GM19099 (cell line): ENCODE data around the gene CASTOR2.

Experiments used
- POLR2A ChIP-seq: IDR thresholded peaks from 3 replicates; pipeline ENCODE4 v1.6.1; 2011; ENCODE audit warnings: low read depth; ENCODE audit not compliant: insufficient read length; ENCODE audit errors: extremely low read depth

CASTOR2 gene

DNA sequence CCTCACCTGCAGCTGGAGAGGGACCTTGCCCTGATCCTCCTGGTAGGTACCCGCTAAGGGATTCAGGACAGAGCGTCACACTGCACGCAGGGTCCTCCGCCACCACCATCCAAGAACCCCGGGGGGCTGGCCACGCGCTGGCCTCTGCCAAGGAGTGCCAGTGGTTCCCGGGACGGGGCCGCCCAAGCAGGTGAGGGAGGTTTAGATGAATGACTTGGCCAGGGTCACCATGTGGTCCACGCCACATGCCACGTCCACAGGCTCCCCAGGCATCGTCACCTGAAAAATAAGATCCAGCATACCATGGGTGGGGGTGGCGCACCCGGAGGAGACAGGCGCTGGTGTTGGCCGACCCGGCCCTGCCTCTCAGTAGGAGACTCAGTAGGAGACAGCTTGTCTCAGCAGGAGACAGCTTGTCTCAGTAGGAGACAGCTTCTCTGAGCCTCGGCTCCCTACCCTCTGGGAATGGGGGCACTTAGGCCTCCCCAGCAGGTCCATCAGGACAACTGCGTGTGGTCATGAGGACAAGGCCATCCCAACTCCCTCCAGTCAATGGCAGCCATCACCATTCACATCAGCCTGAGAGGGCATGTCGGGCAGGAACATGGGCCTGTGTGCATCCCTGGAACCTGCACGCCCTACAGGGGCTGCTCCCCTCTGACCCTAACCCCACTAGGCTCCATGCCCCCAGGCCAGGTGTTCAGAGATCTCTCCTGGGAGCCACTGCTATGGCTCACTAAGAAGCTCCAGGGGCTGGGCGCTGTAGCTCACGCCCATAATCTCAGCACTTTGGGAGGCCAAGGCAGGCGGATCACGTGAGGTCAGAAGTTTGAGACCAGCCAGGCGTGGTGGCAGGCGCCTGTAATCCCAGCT lies 78.6 kb downstream of the CASTOR2 start:
- no peak for TF ChIP-seq POLR2A

- no peak for TF ChIP-seq POLR2A
These were observed 81.4 kb downstream of the CASTOR2 start for GRCh38 chr7:75045881-75046280.

GRCh38 chr7:75048435-75049379 lies 84.2 kb downstream of the CASTOR2 start:
- no peak for TF ChIP-seq POLR2A

- TF ChIP-seq POLR2A = no peak
These were observed 85.3 kb downstream of the CASTOR2 start for GRCh38 chr7:75049817-75050216.

- no peak for TF ChIP-seq POLR2A
These were observed 86.0 kb downstream of the CASTOR2 start for GRCh38 chr7:75050501-75050900.

GRCh38 chr7:75054744-75055143 lies 90.2 kb downstream of the CASTOR2 start:
- no peak for TF ChIP-seq POLR2A

DNA sequence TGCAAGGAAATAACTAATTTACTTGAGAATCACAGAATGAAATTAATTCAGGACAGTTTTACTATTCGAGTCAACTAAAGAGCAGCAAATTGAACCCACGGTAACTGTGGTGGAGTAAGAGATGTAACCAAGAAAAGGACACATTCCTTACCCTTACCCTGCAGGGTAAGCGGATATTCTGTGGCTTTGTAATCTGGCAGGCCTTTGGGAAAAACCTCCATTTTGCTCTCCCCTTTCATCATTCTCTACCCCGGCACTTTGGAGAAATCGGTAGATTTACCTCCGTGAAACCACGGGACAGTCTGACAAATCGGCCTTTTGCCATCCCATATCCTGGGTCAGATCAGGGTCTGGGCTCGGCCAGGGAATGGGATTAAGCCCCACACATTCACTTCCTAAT lies 90.7 kb downstream of the CASTOR2 start:
- no peak for TF ChIP-seq POLR2A

- no peak for TF ChIP-seq POLR2A
These were observed 91.6 kb downstream of the CASTOR2 start for GRCh38 chr7:75055830-75056772.

- TF ChIP-seq POLR2A = no peak
These were observed 93.9 kb downstream of the CASTOR2 start for GRCh38 chr7:75058406-75058805.

- no peak for TF ChIP-seq POLR2A
These were observed 99.8 kb downstream of the CASTOR2 start for GRCh38 chr7:75064291-75064690.

DNA sequence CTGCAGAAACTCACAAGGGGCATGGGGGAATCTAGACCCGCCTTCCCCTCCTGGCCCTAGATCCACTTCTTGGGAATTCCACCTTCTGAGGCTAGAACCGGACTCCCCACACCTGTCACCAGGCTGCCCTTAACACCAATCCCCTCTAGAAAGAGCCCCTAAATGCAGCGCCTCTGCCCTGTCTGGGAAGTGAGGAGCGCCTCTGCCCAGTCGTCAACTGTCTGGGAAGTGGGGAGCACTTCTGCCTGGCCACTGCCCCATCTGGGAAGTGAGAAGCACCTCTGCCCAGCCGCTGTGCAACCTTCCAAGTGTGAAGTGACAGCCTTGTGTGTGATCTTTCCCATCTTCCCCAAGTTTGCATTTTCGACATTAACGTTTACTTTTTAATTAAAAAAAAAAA lies 100.3 kb downstream of the CASTOR2 start:
- TF ChIP-seq POLR2A = no peak

DNA sequence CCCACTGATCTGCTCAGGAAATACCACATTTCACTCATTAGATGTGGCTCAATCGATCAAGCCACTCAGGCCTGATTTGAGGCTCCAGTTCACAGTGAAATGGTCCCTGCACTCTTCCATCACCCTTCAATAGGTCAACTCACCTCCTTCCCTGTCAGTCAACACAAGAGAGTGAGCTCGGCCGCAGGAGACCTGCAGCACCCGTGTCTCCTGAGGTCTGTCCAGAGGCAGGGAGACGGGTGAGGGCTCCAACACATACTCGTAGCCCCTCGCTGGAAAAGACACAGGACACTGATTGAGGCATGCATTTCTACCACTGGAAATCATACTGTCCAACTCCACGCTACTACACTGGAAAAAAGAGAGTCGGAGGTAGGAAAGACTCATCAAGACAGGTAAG lies 102.0 kb downstream of the CASTOR2 start:
- TF ChIP-seq POLR2A = no peak

DNA sequence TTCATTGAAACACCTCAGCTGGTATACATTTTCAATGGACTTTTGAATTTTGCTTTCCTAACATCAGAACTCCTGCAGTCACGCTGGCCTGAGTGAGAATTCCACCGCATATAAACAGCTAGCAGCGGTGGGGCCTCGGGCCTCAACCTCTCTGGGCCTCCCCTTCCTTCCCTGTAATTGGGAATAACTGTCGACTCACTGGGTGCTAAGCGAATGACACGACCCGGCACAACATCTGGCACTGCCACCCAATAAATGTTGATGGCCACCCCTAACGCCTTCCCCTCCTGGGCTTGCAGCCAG lies 108.4 kb downstream of the CASTOR2 start:
- no peak for TF ChIP-seq POLR2A
